Heart left ventricle (tissue), 16 donors: Measurements from ENCODE around the gene CHRM1. TPM values are rescaled to one million over a fixed set of nuclear protein-coding genes. Genes with fewer than 3 reads are reported as not detected.
A peak's percentile ranks its signal among the peaks of the same experiment; 100 is the strongest.

Experiments
- ATAC-seq, 4 donors: fragments of 200-7000 bp; cut with Tn5 transposase; one replicate each; pipeline ENCODE4 v1.9.1; 2020 to 2022; ENCODE audit warnings: moderate library complexity in 4 of 4, mild to moderate bottlenecking in 3 of 4, moderate number of reproducible peaks in 1 of 4
- DNase-seq, 5 donors: peaks; one replicate each; pipeline ENCODE4 v3.0.0-alpha.2; 2020
- H3K27ac ChIP-seq, 12 donors: fragments of 200-600 bp; sonication (generic) in 4 of 12; one replicate each; pipeline versions ENCODE4 v1.5.0 to v1.8.0; 2016 to 2022; ENCODE audit warnings: mild to moderate bottlenecking in 2 of 12
- H3K27me3 ChIP-seq, 9 donors: fragments of 200-600 bp; sonication (generic) in 2 of 9; one replicate each; pipeline versions ENCODE4 v1.5.1 to v1.8.0; 2016 to 2022; ENCODE audit warnings: mild to moderate bottlenecking in 3 of 9
- H3K36me3 ChIP-seq, 9 donors: fragments of 200-600 bp; sonication (generic) in 2 of 9; one replicate each; pipeline versions ENCODE4 v1.5.0 to v1.8.0; 2018 to 2022; ENCODE audit warnings: mild to moderate bottlenecking in 2 of 9
- H3K4me1 ChIP-seq, 12 donors: fragments of 200-600 bp; sonication (generic) in 4 of 12; one replicate each; pipeline versions ENCODE4 v1.5.0 to v1.8.0; 2016 to 2022; ENCODE audit warnings: mild to moderate bottlenecking in 3 of 12
- H3K4me3 ChIP-seq, 12 donors: fragments of 200-600 bp; sonication (generic) in 4 of 12; one replicate each; pipeline versions ENCODE4 v1.5.0 to v1.8.0; 2017 to 2022; ENCODE audit warnings: mild to moderate bottlenecking in 9 of 12, moderate library complexity in 4 of 12
- H3K9me3 ChIP-seq, 12 donors: fragments of 200-600 bp; sonication (generic) in 4 of 12; one replicate each; pipeline versions ENCODE4 v1.5.0 to v1.8.0; 2016 to 2022; ENCODE audit warnings: mild to moderate bottlenecking in 1 of 12
- POLR2A ChIP-seq, 2 donors: fragments of 450-650 bp; IDR thresholded peaks; one replicate each; pipeline ENCODE4 v1.6.1; 2017; ENCODE audit warnings: antibody characterized with exemption in 2 of 2, mild to moderate bottlenecking in 2 of 2, moderate library complexity in 2 of 2
- WGBS, 4 donors: extraction: QIAGEN DNeasy Blood & Tissue Kit in 2 of 4; methylation state at CpG; one replicate each; pipeline versions ENCODE4 v1.1.5 to v1.1.7; 2013 to 2018; 5-methylcytosine and 5-hydroxymethylcytosine counted together
- intact Hi-C, 10 donors: fragments of 100-400 bp; cut with DNase I; formaldehyde crosslinking; loops; one replicate each; pipeline versions ENCODE4 v1.11.1 to v1.14.2; 2022
- polyA plus RNA-seq, 2 donors: library from polyadenylated mRNA; stranded (reverse); fragments of 200-250 nt; gene quantifications; one replicate each; pipeline ENCODE4 v1.2.3, GENCODE V29; 2013
- total RNA-seq, 9 donors: library from RNA; depleted of rRNA in 2 of 9; stranded (reverse); fragments of >200 nt in 2 of 9; fragmentation: NEBNext Ultra II Directional in 3 of 9; extraction: Animal tissue kit (Norgen Biotek cat#: 25700) in 3 of 9; gene quantifications; one replicate each; pipeline versions ENCODE4 v1.1.0 to v1.2.4, GENCODE V29; 2016 to 2023
- TF ChIP-seq, protein P1 (sequence below), 12 donors: fragments of 200-600 bp; sonication (generic) in 4 of 12; IDR thresholded peaks; one replicate each; pipeline versions ENCODE4 v1.5.0 to v1.8.0; 2018 to 2022; ENCODE audit warnings: antibody characterized with exemption in 12 of 12, mild to moderate bottlenecking in 5 of 12
- donor health status: ischemic (EF 13 %, LVEDD 7.1; RV severe dilation, severe dysfunction).
- donor health status: healthy with polysubstance abuse.
- donor health status: DM: no; HTN: yes; CAD: no.
- donor health status: DM: no; HTN: no; CAD: no.
- donor health status: ischemic (EF 25% LVEDD 6.9; RV normal size, moderate dysfunction).
- donor health status: ischemic (EF 25% LVEDD 5.7; RV mildly dilated, moderate dysfunction).
- donor health status: healthy.
- donor health status: DM: yes; HTN: yes; CAD: no.
- donor health status: ischemic (EF 35%, LVEDD 5.7; RV mildly dilated, moderate dysfunction).
- donor health status: nonischemic (EF 11% LVEDD 7.7; RV severe dilation, severe dysfunction).
- donor health status: DM: yes; HTN: yes; CAD: no.
- donor health status: PGD.
- donor health status: ischemic (EF 29% LVEDD 5.4; RV normal size, mild dysfunction).
- donor health status: nonischemic (EF 23%, LVEDD 6.1; RV moderate dilation, normal function).

Gene CHRM1
- total and polyA plus RNA-seq, 11 donors, result 0.08 to 0.31 TPM; not detected in 9

DNA sequence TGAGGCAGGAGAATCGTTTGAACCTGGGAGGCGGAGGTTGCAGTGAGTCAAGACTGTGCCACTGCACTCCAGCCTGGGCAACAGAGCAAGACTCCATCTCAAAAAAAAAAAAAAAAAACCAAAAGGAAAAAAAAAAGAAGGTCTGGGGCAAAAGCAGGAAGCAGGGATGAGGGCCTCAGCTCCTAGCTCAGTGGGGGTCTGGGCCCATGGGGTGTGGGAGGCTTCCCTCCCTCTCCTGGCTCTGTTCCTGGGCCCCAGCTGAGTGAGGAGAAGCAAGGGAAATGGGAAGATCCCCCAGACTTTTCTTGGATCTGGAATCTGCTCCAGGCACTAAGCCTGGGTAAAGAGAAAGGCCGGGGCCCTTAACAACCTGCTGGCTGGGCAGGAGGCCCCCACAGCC lies 8.9 kb downstream of the CHRM1 start:
- no peaks in the 10 kb centered on the region for H3K9me3 ChIP-seq
- WGBS, 4 donors, result 90 to 95% (median 92%) methylated on average over 3 of the region's 3 CpGs
- peaks cover 0 to 19% (median 12%) of the 10 kb centered on the region in 12 donors for H3K4me1 ChIP-seq
- H3K27me3 ChIP-seq, result no peaks in the 10 kb centered on the region
- DNase-seq (no peak), ATAC-seq (no peak)
- no peak for TF ChIP-seq POLR2A (IDR thresholded peaks at IDR 0.05)
- TF ChIP-seq, protein P1, sequence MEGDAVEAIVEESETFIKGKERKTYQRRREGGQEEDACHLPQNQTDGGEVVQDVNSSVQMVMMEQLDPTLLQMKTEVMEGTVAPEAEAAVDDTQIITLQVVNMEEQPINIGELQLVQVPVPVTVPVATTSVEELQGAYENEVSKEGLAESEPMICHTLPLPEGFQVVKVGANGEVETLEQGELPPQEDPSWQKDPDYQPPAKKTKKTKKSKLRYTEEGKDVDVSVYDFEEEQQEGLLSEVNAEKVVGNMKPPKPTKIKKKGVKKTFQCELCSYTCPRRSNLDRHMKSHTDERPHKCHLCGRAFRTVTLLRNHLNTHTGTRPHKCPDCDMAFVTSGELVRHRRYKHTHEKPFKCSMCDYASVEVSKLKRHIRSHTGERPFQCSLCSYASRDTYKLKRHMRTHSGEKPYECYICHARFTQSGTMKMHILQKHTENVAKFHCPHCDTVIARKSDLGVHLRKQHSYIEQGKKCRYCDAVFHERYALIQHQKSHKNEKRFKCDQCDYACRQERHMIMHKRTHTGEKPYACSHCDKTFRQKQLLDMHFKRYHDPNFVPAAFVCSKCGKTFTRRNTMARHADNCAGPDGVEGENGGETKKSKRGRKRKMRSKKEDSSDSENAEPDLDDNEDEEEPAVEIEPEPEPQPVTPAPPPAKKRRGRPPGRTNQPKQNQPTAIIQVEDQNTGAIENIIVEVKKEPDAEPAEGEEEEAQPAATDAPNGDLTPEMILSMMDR (IDR thresholded peaks at IDR 0.05), result no peak
- H3K4me3 ChIP-seq, result no peak overlapping the region
- intact Hi-C loops, result loop anchor here in 3 of 10 donors (10.0 kb wide), 1 partner anchor 63 kb away; no protein-coding TSS in a partner anchor
- H3K27ac ChIP-seq, result no peak overlapping the region
- no peaks in the 10 kb centered on the region for H3K36me3 ChIP-seq

DNA sequence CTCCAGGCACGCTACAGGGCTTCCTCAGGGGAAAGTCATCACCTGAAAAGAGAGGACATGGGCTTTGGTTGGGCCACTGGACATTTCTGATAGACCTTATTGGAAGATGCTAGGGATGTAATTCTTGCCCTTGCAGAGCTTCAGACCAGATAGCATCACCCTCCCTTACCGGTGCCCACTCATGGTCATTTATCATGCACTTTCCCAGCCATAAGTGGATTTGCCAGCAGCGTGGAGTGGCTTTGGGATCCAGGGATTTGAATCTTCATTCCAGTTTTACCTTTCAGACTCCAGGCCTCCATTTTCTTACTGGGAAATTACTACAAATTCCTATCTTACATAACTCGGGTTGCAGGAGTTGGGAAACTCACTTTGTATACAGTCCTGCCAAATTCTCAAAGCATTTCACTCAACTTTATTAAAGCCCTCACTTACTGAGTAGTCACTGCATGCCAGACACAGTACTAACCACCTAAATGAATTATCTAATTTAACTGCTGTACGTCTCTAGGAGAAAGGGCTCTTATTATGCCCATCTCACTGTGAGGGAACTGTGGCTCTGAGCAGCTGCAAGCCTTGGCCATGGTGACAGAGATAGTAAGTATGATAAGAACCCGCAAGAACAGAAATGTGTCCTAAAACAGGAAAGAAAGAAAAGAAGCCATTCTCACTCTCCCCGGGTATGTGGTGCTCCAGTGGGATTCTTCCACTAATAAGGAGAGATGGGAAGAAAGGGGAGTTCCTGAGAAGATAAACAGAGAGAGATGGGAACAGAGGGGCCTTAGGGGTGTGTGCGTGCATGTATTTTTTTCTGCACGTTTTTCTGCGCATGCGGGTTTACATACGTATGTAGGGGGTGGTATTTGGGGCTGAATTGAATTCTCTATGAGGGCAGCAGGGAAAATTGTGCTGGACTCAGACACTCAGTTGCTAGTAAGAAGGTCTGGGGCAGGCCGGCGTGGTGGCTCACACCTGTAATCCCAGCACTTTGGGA lies 9.7 kb downstream of the CHRM1 start:
- TF ChIP-seq, protein P1 (IDR thresholded peaks at IDR 0.05), result no peak
- TF ChIP-seq POLR2A (IDR thresholded peaks at IDR 0.05), result no peak
- DNase-seq (no peak), ATAC-seq (no peak)
- Histone ChIP-seq H3K4me1 (peaks cover 0 to 25% (median 12%) of the 10 kb centered on the region in 12 donors), H3K4me3 (no peak overlapping the region), H3K27me3 (peaks cover 0 to 3% (median 0%) of the 10 kb centered on the region in 9 donors), H3K9me3 (no peaks in the 10 kb centered on the region), H3K27ac (no peak overlapping the region), H3K36me3 (no peaks in the 10 kb centered on the region)
- WGBS, 4 donors, result 83 to 89% (median 89%) methylated on average over 14 of the region's 14 CpGs
- intact Hi-C loops, result loop anchor here in 3 of 10 donors (10.0 kb wide), 1 partner anchor 63 kb away; no protein-coding TSS in a partner anchor

DNA sequence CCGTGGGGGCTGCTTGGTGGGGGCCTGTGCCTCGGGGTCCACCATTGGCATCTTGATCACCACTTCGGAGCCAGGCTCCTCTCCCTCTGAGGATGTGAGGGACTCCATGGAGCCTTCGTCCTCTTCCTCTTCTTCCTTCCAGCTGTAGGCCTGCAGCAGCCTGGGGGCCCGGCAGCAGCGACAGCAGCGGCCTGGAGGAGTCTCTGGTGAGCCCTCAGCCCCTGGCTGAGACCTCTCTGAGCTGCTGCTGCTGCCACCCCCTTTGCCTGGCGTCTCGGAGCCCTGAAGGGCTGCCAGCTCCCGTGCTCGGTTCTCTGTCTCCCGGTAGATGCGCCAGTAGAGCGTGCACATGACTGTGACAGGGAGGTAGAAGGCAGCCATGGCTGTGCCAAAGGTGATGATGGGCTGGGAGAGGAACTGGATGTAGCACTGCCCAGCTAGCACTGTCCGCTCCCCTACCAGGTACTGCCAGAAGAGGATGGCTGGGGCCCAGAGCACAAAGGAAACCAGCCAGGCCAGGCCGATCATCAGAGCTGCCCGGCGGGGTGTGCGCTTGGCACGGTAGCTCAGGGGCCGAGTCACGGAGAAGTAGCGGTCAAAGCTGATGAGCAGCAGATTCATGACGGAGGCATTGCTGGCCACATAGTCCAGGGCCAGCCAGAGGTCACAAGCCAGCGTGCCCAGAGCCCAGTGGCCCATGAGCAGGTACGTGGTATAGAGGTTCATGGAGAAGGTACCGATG lies 10.9 kb downstream of the CHRM1 start:
- ATAC-seq, result no peak
- Histone ChIP-seq H3K27me3 (peaks cover 0 to 3% (median 0%) of the 10 kb centered on the region in 9 donors), H3K27ac (peak overlapping the region in 1 of 12 donors; percentile 76), H3K4me3 (no peak overlapping the region), H3K4me1 (peaks cover 0 to 30% (median 12%) of the 10 kb centered on the region in 12 donors), H3K36me3 (no peaks in the 10 kb centered on the region), H3K9me3 (no peaks in the 10 kb centered on the region)
- WGBS, 4 donors, result 96 to 97% (median 96%) methylated on average over 26 to 27 of the region's 27 CpGs
- intact Hi-C loops, result loop anchor here in 3 of 10 donors (10.0 kb wide), 1 partner anchor 64 kb away; no protein-coding TSS in a partner anchor
- no peak for DNase-seq
- no peak for TF ChIP-seq POLR2A (IDR thresholded peaks at IDR 0.05)
- TF ChIP-seq, protein P1 (IDR thresholded peaks at IDR 0.05), result no peak
